ENCODE data around the gene HEXD.
"Not testable (repeated sequence)": the region's sequence is repeated elsewhere in the genome, so short reads cannot be mapped to it uniquely, and the experiment has no call there.

HEXD gene

GRCh38 chr17:82449131-82449882 is 31.2 kb downstream of the HEXD start:
- DNase-seq (ENCODE audit: low read depth), result no peak
- peak overlapping the region; percentile 88 for H3K4me3 ChIP-seq (ENCODE audit: low read depth, low read length)
- TF ChIP-seq, protein P1, sequence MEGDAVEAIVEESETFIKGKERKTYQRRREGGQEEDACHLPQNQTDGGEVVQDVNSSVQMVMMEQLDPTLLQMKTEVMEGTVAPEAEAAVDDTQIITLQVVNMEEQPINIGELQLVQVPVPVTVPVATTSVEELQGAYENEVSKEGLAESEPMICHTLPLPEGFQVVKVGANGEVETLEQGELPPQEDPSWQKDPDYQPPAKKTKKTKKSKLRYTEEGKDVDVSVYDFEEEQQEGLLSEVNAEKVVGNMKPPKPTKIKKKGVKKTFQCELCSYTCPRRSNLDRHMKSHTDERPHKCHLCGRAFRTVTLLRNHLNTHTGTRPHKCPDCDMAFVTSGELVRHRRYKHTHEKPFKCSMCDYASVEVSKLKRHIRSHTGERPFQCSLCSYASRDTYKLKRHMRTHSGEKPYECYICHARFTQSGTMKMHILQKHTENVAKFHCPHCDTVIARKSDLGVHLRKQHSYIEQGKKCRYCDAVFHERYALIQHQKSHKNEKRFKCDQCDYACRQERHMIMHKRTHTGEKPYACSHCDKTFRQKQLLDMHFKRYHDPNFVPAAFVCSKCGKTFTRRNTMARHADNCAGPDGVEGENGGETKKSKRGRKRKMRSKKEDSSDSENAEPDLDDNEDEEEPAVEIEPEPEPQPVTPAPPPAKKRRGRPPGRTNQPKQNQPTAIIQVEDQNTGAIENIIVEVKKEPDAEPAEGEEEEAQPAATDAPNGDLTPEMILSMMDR (conservative IDR thresholded peaks at IDR 0.05; ENCODE audit: low read depth, low read length), result no peak

DNA sequence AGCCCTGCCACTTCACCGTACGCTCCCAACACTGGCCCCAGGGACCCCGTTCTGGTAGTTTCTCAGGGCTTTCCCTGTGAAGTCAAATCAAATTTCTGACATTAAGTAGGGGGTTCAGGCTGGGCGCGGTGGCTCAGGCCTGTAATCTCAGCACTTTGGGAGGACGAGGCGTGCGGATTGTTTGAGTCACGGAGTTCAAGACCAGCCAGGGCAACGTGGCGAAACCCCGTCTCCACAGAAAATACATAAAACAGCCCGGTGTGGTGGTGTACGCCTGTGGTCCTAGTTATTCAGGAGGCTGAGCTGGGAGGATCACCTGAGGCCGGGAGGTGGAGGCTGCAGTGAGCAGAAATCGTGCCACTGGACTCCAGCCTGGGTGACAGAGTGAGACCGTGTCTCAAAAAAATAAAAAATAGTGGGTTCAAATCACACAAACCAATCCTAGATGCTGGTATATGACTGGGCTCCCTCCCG is 31.8 kb downstream of the HEXD start:
- TF ChIP-seq, protein P1 (conservative IDR thresholded peaks at IDR 0.05; ENCODE audit: low read depth, low read length), result no peak
- DNase-seq (ENCODE audit: low read depth), result no peak
- peak overlapping the region; percentile 88 for H3K4me3 ChIP-seq (ENCODE audit: low read depth, low read length)

- H3K4me3 ChIP-seq (ENCODE audit: low read depth, low read length), result peak within 1 kb of the TSS; percentile 88
- TF ChIP-seq, protein P1 (conservative IDR thresholded peaks at IDR 0.05; ENCODE audit: low read depth, low read length), result no peak
- peak; percentile 97 for DNase-seq (ENCODE audit: low read depth)
Measured at GRCh38 chr17:82450357-82451106, 32.4 kb downstream of the HEXD start, which contains the start of gene CYBC1. TSS of gene CYBC1 (minus strand) at chr17:82450752. CDS start at chr17:82449254, 1,498 bp downstream.

DNA sequence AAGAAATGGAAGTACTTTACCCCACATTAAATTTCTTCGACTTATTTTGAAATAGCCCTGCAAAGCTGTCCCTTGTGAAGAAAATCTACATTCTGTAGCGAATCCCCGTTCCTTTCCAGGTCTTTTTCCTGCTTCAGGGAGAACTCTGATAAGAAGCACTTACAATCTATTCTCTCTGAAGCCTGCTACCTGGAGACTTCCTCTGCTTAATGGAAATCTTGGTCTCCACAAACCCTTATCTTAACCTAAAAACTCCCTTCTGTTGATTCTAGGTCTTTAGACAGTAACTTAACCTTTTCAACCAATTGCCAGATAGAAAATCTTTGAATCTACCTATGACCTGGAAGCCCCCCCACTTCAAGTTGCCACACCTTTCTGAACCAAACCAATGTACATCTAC is 34.0 kb downstream of the HEXD start:
- no peak overlapping the region for H3K4me3 ChIP-seq (ENCODE audit: low read depth, low read length)
- TF ChIP-seq, protein P1 (conservative IDR thresholded peaks at IDR 0.05; ENCODE audit: low read depth, low read length), result no peak

DNA sequence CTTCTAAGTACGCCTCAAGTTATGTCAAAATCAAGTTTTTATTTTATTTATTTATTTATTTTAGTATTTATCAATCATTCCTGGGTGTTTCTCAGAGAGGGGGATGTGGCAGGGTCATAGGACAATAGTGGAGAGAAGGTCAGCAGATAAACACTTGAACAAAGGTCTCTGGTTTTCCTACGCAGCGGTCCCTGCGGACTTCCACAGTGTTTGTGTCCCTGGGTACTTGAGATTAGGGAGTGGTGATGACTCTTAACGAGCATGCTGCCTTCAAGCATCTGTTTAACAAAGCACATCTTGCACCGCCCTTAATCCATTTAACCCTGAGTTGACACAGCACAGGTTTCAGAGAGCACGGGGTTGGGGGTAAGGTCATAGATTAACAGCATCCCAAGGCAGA is 35.0 kb downstream of the HEXD start:
- H3K4me3 ChIP-seq (ENCODE audit: low read depth, low read length); DNase-seq (ENCODE audit: low read depth): not testable (repeated sequence)

More for the DNA sequence above, 34.0 kb downstream of the HEXD start:
- no peak for DNase-seq (ENCODE audit: low read depth)

DNA sequence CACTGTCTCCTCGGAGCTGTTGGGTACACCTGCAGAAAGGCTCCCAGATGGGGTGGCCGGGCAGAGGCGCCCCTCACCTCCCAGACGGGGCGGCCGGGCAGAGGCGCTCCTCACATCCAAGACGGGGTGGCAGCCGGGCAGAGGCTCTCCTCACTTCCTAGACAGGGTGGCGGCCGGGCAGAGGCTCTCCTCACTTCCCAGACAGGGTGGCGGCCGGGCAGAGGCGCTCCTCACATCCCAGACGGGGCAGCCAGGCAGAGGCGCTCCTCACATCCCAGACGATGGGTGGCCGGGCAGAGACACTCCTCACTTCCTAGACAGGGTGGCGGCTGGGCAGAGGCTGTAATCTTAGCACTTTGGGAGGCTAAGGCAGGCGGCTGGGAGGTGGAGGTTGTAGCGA is 35.6 kb downstream of the HEXD start:
- DNase-seq (ENCODE audit: low read depth); H3K4me3 ChIP-seq (ENCODE audit: low read depth, low read length): not testable (repeated sequence)

GRCh38 chr17:82457073-82457928 is 39.2 kb downstream of the HEXD start:
- TF ChIP-seq, protein P1 (conservative IDR thresholded peaks at IDR 0.05; ENCODE audit: low read depth, low read length), result no peak
- peak overlapping the region; percentile 80 for H3K4me3 ChIP-seq (ENCODE audit: low read depth, low read length)
- DNase-seq (ENCODE audit: low read depth), result no peak

All from choroid plexus epithelial cell (primary cell).